Osteocyte (in vitro differentiated cells): Measurements from ENCODE around the gene TF. TPM values are rescaled to one million over a fixed set of nuclear protein-coding genes. Genes with fewer than 3 reads are reported as not detected.
"Not testable (repeated sequence)": the region's sequence is repeated elsewhere in the genome, so short reads cannot be mapped to it uniquely, and the experiment has no call there.

Experiments used
- DNase-seq: peaks from one replicate; pipeline ENCODE4 v3.0.0; 2021; ENCODE audit warnings: mixed read lengths; ENCODE audit not compliant: unreplicated experiment; ENCODE audit errors: extremely low spot score
- H3K27ac Mint-ChIP-seq: one replicate; pipeline ENCODE4 v1.8.0; 2021; ENCODE audit warnings: mild to moderate bottlenecking, mixed read lengths; ENCODE audit not compliant: unreplicated experiment
- H3K27me3 Mint-ChIP-seq: one replicate; pipeline ENCODE4 v1.8.0; 2021; ENCODE audit warnings: mixed read lengths; ENCODE audit not compliant: unreplicated experiment
- H3K36me3 Mint-ChIP-seq: one replicate; pipeline ENCODE4 v1.8.0; 2021; ENCODE audit warnings: mixed read lengths; ENCODE audit not compliant: unreplicated experiment
- H3K4me1 Mint-ChIP-seq: one replicate; pipeline ENCODE4 v1.8.0; 2021; ENCODE audit warnings: mixed read lengths; ENCODE audit not compliant: unreplicated experiment
- H3K4me3 Mint-ChIP-seq: one replicate; pipeline ENCODE4 v1.8.0; 2021; ENCODE audit warnings: mild to moderate bottlenecking, moderate library complexity, mixed read lengths; ENCODE audit not compliant: unreplicated experiment
- H3K9me3 Mint-ChIP-seq: one replicate; pipeline ENCODE4 v1.8.0; 2021; ENCODE audit warnings: mixed read lengths; ENCODE audit not compliant: unreplicated experiment
- total RNA-seq: library from RNA; stranded (reverse); gene quantifications from 2 replicates; pipeline ENCODE4 v1.2.1, GENCODE V29; 2021
- TF ChIP-seq, protein P1 (sequence below): fragments of 200-600 bp; sonication (generic); IDR thresholded peaks from 2 replicates; pipeline ENCODE4 v1.5.0; 2021; ENCODE audit warnings: antibody characterized with exemption, mild to moderate bottlenecking, moderate library complexity

Gene TF
- total RNA-seq, 1 donor from 2014 or later, result 2.0 TPM

DNA sequence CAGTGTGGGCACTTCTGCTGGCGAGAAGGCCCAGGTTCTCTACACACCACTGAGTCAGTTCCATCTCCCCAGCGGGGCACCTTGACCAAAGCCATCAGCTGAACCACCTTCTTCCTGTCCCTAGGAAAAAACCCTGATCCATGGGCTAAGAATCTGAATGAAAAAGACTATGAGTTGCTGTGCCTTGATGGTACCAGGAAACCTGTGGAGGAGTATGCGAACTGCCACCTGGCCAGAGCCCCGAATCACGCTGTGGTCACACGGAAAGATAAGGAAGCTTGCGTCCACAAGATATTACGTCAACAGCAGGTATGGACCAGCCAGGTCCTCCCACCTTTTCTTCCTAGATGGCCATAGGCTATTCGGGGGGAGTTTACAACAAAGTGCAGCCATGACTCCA lies 29.1 kb downstream of the TF start:
- TF ChIP-seq, protein P1, sequence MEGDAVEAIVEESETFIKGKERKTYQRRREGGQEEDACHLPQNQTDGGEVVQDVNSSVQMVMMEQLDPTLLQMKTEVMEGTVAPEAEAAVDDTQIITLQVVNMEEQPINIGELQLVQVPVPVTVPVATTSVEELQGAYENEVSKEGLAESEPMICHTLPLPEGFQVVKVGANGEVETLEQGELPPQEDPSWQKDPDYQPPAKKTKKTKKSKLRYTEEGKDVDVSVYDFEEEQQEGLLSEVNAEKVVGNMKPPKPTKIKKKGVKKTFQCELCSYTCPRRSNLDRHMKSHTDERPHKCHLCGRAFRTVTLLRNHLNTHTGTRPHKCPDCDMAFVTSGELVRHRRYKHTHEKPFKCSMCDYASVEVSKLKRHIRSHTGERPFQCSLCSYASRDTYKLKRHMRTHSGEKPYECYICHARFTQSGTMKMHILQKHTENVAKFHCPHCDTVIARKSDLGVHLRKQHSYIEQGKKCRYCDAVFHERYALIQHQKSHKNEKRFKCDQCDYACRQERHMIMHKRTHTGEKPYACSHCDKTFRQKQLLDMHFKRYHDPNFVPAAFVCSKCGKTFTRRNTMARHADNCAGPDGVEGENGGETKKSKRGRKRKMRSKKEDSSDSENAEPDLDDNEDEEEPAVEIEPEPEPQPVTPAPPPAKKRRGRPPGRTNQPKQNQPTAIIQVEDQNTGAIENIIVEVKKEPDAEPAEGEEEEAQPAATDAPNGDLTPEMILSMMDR, result no peak
- H3K27ac Mint-ChIP-seq, result no peak overlapping the region
- H3K27me3 Mint-ChIP-seq, result peaks cover 42% of the 10 kb centered on the region
- no peaks in the 10 kb centered on the region for H3K9me3 Mint-ChIP-seq
- no peak overlapping the region for H3K4me3 Mint-ChIP-seq
- no peak for DNase-seq
- H3K4me1 Mint-ChIP-seq, result no peaks in the 10 kb centered on the region
- H3K36me3 Mint-ChIP-seq, result no peaks in the 10 kb centered on the region

DNA sequence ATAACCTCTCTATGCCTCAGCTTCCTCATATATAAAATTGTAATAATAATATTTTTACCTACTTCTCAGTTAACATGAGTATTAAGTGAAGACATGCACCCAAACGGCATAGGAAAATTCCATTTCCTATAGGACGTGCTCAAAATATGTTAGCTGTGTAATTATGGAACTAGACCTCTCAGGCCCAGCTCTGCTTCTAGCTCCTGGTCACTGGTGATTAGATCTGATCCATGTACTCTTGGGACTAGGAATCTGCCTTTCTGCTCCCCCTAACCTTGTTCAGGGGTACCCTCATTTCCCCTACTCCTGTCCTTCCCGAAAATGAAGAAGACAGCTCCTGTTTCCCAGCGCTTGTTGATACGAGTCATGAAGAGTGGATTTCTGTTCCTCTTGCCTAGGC lies 29.6 kb downstream of the TF start:
- H3K4me3 Mint-ChIP-seq, result no peak overlapping the region
- no peaks in the 10 kb centered on the region for H3K4me1 Mint-ChIP-seq
- no peaks in the 10 kb centered on the region for H3K9me3 Mint-ChIP-seq
- DNase-seq, result no peak
- no peak overlapping the region for H3K27ac Mint-ChIP-seq
- TF ChIP-seq, protein P1, result no peak
- no peaks in the 10 kb centered on the region for H3K36me3 Mint-ChIP-seq
- peaks cover 42% of the 10 kb centered on the region for H3K27me3 Mint-ChIP-seq

DNA sequence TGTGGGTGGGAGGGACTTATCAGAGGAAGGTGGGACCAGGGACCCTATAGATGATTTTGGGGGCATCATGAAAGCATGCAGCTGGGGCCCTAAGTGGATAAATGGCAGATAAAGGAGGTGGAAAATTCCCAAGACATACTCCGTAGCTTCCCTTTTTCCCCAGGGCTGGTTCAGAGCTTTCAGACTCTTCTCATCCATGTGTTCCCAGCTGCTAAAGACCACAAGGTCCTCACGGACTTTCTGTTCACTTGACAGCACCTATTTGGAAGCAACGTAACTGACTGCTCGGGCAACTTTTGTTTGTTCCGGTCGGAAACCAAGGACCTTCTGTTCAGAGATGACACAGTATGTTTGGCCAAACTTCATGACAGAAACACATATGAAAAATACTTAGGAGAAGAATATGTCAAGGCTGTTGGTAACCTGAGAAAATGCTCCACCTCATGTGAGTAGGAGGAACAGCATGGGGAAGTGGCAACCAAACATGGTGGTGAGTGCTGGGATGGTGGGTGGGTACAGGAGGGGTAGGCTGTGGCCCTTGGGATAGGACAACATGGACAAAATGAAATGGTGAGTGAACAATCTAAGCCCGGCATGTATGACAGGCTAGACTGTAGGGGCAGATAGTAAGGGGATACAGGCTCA lies 30.7 kb downstream of the TF start:
- no peaks in the 10 kb centered on the region for H3K9me3 Mint-ChIP-seq
- H3K27me3 Mint-ChIP-seq, result peaks cover 40% of the 10 kb centered on the region
- H3K27ac Mint-ChIP-seq, result no peak overlapping the region
- TF ChIP-seq, protein P1, result no peak
- no peaks in the 10 kb centered on the region for H3K4me1 Mint-ChIP-seq
- H3K36me3 Mint-ChIP-seq, result no peaks in the 10 kb centered on the region
- no peak for DNase-seq
- no peak overlapping the region for H3K4me3 Mint-ChIP-seq

DNA sequence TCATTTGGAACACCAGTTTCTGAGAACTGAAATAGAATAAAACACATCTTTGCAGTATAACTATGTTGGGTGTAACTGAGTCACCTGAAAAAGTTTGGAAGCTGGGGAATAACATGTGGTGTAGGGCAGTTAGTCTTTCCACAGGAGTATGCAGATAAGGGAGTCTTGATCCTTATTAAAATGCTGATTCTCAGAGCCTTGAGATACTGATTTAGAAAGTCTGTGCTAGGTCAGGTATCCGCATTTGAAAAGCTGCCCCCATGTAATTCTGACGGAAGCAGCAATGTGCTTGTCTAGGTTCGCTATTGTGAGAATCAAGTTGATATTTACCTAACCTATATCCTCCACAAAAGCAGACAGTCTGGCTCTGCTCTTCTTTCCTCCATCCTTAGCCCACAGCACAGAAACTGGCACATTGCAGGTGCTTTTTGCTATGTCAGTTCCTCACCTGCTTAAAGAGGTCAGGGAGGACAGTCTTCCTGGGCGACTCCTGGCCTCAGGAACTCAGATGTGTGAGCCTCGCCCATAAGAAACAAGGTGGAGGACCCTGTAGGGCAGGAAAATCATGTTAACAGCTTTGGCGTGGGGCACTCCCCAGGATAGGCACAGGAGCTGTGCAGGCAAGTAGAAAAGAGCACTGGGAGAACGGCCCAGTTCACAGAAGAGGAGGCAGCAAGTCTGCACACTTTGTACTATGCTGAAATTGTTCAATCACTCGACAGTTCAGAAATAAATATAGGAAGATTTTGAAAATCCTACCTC lies 31.8 kb downstream of the TF start:
- peaks cover 49% of the 10 kb centered on the region for H3K27me3 Mint-ChIP-seq
- no peaks in the 10 kb centered on the region for H3K36me3 Mint-ChIP-seq
- H3K4me1 Mint-ChIP-seq, result no peaks in the 10 kb centered on the region
- TF ChIP-seq, protein P1, result no peak
- DNase-seq, result no peak
- H3K27ac Mint-ChIP-seq, result no peak overlapping the region
- no peak overlapping the region for H3K4me3 Mint-ChIP-seq
- H3K9me3 Mint-ChIP-seq, result no peaks in the 10 kb centered on the region

DNA sequence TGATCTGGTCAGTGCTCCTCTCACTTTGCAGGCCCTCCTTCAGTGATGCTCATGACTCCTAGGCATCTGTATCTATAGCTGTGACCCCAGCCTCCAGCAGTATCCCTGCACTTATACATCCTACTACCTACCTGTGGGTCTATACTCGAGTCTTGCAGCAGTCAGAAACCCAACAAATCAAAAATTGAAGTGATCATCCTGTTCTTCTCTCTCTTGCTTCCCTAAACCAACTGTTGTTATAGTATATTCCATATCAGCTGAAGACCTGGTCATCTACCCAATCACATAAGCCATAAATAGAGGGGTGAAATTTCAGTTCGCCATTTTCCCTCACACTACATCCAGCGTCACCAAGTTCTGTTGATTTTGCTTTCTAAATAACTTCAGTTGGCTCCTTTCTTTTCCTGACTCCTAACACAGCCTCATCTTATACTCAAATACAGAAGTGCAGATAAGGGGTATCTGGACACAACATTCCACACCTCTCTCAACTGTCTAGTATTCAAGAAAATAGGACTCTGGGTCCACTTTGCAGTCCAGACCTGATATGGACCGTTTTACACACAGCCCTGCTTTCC lies 33.5 kb downstream of the TF start:
- TF ChIP-seq, protein P1, result no peak
- no peak for DNase-seq
- Mint-ChIP-seq H3K27ac (no peak overlapping the region), H3K4me3 (no peak overlapping the region), H3K27me3 (peaks cover 42% of the 10 kb centered on the region), H3K9me3 (no peaks in the 10 kb centered on the region), H3K4me1 (no peaks in the 10 kb centered on the region), H3K36me3 (no peaks in the 10 kb centered on the region)

DNA sequence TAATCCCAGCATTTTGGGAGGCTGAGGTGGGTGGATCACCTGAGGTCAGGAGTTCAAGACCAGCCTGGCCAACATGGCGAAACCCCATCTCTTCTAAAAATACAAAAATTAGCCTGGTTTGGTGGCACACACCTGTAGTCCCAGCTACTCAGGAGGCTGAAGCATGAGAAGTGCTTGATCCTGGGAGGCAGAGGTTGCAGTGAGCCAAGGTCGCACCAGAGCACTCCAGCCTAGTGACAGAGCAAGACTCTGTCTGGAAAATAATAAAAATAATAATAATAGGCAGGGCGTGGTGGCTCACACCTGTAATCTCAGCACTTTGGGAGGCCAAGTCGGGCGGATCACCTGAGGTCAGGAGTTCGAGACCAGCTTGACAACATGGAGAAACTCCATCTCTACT lies 34.6 kb downstream of the TF start:
- H3K27me3 Mint-ChIP-seq, result peaks cover 35% of the 10 kb centered on the region
- H3K27ac Mint-ChIP-seq, H3K4me1 Mint-ChIP-seq: not testable (repeated sequence)

More for the DNA sequence above, 34.6 kb downstream of the TF start:
- H3K4me3 Mint-ChIP-seq, H3K36me3 Mint-ChIP-seq, H3K9me3 Mint-ChIP-seq, DNase-seq: not testable (repeated sequence)
